NK-92 treated with Interleukin-12 subunit alpha and Interleukin-12 subunit beta, amount 100 ng/mL, for 24 hours (cell line): Measurements from ENCODE around the gene AKIP1.
A peak's percentile ranks its signal among the peaks of the same experiment; 100 is the strongest.

Experiments
- DNase-seq: peaks from one replicate; lab custom pipeline; 2025; lab: John Stamatoyannopoulos, UW

The AKIP1 gene

GRCh38 chr11:8961401-8961800, 50.4 kb downstream of the AKIP1 start:
- no peak for DNase-seq

DNA sequence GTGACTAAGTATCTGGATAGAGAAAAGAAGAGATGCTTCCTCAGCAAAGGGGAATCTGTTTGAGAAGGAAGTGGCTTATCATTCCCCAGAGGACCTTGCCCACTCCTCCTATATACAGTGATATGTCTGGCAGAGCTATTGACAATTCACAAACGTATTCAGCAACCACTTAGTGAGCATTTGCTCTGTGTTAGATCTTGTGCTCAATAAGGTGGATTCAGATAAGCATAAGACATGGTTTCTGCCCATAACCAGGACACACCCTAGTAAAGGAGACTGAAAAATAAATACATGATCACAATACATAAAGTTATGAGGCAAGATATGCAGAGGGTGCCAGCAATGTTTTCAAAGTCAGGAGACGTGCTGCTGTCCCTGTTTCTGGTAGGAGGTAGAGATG, 51.9 kb downstream of the AKIP1 start:
- DNase-seq: no peak

- peak; percentile 80 for DNase-seq
Observed at GRCh38 chr11:8963569-8964323, 52.8 kb downstream of the AKIP1 start.

- DNase-seq: peak; percentile 80
Observed at GRCh38 chr11:8964324-8965320, 53.6 kb downstream of the AKIP1 start, which contains the start of gene TMEM9B. TSS of gene TMEM9B (minus strand) at chr11:8964442. CDS start at chr11:8964313, 129 bp downstream.

GRCh38 chr11:8967184-8967583, 56.2 kb downstream of the AKIP1 start:
- DNase-seq: no peak
